SU-DHL-6 (cell line): ENCODE data around the gene ACTN4.

Source experiments
- EZH2phosphoT487 ChIP-seq: fragments of 200-600 bp; sonication (generic), shearing (Covaris generic); conservative IDR thresholded peaks from 2 replicates; pipeline ENCODE4 v1.6.1; 2018; ENCODE audit warnings: mild to moderate bottlenecking, antibody characterized with exemption, low read length, moderate library complexity, mixed read lengths
- TF ChIP-seq, protein P1 (sequence below): fragments of 200-600 bp; sonication (generic); IDR thresholded peaks from one replicate; pipeline ENCODE4 v1.5.1; 2017; ENCODE audit warnings: antibody characterized with exemption, mild to moderate bottlenecking, low read length, moderate library complexity; ENCODE audit not compliant: insufficient read depth, poor library complexity, severe bottlenecking

DNA sequence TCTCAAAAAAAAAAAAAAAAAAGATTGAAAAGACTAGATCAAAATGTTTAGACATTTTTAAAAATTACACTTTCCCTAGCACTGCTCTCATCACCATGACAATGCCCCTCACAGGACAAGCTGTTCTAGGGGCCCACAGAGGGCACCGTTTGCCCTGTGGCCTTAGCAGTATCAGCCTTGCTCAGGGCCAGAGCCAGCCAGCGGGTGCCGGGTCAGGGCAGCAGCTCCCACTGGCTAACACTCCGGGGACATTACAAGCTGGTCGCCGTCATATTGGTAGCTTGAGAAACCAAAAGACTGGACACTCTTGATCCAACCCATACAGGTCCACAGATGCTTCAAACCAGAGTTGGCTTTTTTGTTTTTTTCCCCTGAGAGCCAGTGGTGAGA, 78.8 kb downstream of the ACTN4 start:
- TF ChIP-seq, protein P1, sequence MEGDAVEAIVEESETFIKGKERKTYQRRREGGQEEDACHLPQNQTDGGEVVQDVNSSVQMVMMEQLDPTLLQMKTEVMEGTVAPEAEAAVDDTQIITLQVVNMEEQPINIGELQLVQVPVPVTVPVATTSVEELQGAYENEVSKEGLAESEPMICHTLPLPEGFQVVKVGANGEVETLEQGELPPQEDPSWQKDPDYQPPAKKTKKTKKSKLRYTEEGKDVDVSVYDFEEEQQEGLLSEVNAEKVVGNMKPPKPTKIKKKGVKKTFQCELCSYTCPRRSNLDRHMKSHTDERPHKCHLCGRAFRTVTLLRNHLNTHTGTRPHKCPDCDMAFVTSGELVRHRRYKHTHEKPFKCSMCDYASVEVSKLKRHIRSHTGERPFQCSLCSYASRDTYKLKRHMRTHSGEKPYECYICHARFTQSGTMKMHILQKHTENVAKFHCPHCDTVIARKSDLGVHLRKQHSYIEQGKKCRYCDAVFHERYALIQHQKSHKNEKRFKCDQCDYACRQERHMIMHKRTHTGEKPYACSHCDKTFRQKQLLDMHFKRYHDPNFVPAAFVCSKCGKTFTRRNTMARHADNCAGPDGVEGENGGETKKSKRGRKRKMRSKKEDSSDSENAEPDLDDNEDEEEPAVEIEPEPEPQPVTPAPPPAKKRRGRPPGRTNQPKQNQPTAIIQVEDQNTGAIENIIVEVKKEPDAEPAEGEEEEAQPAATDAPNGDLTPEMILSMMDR = no peak
- TF ChIP-seq EZH2phosphoT487 = no peak
